ENCODE measurements around the gene UACA. TPM values are rescaled to one million over a fixed set of nuclear protein-coding genes. Genes with fewer than 3 reads are reported as not detected.

Gene UACA
- total RNA-seq, 1 donor = 149 TPM

DNA sequence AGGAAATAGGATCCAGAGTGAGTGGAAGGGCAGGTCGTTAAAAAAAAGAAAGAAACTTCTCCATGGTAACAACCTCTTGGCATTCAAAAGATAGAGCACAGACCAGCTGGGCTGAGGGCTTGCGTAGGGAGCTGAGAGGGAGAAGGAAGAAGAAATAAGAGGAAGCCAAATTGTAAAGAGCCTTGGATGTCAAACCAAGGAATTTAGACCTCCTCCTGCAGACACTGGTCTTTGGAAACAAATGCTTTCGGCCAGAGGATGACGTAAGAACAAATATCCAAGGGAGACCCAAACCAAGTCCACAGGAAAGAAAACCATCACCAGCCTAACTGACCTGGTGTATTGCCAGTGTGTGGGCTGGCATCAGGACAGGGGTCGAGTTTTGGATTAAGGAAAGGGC lies 155.2 kb downstream of the UACA start:
- peak; percentile 86 for DNase-seq (ENCODE audit: low read depth)
- TF ChIP-seq CTCF (IDR thresholded peaks at IDR 0.05; ENCODE audit: insufficient read depth, low read length) = no peak
- no peak overlapping the region for H3K4me3 ChIP-seq (ENCODE audit: low read depth, low read length)

DNA sequence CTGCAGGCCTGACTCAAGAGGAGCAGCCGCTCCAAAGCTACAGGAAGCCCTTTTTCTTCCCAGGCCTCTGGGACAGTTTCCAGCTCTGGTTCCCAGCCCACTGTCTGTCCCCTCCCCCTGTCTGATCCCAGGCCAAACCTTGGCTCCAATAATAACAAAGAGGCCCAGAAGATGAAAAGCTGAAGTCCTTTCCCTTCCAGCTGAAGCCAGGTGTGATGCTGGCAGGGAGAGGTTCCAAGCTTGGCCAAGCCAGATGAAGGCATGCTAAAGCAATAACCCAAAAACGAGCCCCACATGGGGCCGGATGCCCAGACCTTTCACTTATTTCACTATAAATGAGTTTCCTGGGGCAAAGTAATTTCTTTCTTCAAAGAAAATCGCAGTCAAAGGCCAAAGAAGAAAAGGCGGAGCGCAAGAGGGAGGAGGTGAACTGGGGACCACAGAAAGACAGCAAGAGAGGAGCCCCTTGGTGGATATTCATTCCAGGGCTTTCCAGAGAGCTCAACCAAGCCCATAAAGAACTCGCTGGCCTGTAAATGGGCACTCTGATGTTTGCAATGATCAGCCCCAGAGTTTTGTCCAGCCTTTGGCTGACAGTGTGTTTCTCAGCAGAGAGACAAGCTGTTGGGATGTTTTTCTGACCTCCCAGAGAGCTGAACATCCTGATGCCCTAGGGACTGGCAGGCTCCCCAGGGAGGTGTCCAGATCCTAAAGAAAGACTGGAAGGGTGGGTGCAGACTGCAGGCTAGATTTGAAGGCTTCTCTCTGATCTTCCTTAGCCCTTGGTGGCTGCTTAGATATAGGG lies 157.6 kb downstream of the UACA start:
- no peak overlapping the region for H3K4me3 ChIP-seq (ENCODE audit: low read depth, low read length)
- peak; percentile 95 for DNase-seq (ENCODE audit: low read depth)
- TF ChIP-seq CTCF (IDR thresholded peaks at IDR 0.05; ENCODE audit: insufficient read depth, low read length) = no peak

GRCh38 chr15:70604666-70605315 lies 158.6 kb downstream of the UACA start:
- H3K4me3 ChIP-seq (ENCODE audit: low read depth, low read length) = no peak overlapping the region
- no peak for TF ChIP-seq CTCF (IDR thresholded peaks at IDR 0.05; ENCODE audit: insufficient read depth, low read length)
- DNase-seq (ENCODE audit: low read depth) = no peak

Other genes starting within 250 kb of the UACA start
- 55.9 and 68.1 TPM in 2 replicates for gene LARP6, start 90.6 kb upstream of the UACA start, total RNA-seq (ENCODE audit: low replicate concordance)
- 2.3 and 7.9 TPM in 2 replicates for gene THAP10, start 128.9 kb upstream of the UACA start, total RNA-seq (ENCODE audit: low replicate concordance)
- gene LRRC49, start 129.3 kb upstream of the UACA start, total RNA-seq (ENCODE audit: low replicate concordance) = 12.0 and 25.2 TPM in 2 replicates

Measured in fibroblast of the aortic adventitia (primary cell).